ENCODE results near the gene L3MBTL3.

DNA sequence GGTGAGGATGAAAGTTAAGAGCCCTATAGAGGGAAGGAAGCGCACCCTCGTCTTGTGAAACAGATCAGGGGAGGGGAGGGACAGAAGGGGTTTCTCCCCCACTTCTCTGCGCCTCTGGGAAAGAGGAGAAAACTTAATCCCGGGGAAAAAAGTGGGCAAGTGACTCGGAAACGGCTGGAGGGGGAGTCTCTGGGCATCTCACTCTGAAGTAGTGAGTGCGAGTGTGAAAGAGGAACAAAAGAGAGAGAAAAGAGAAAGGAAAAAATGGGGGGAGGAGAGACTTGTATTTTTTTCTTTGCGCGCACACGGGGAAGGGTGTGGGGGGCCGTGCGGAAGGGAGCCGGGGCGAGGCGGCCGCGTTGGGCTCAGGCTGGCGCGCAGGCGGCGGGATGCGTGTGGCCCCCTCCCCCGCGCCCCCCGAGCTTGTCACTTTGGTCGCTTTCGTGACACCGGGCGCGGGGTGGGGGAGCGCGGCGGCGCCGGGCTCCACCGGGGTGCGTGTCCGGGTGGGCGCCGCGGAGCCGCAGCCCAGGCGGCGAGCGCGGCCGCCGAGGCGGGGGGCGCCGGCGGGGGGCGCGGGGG is 454 bp downstream of the L3MBTL3 start:
- TF ChIP-seq POLR2A (IDR thresholded peaks at IDR 0.05; ENCODE audit: low read depth) (no peak), POLR2AphosphoS5 (IDR thresholded peaks at IDR 0.05) (no peak)
- TF ChIP-seq, protein P1, sequence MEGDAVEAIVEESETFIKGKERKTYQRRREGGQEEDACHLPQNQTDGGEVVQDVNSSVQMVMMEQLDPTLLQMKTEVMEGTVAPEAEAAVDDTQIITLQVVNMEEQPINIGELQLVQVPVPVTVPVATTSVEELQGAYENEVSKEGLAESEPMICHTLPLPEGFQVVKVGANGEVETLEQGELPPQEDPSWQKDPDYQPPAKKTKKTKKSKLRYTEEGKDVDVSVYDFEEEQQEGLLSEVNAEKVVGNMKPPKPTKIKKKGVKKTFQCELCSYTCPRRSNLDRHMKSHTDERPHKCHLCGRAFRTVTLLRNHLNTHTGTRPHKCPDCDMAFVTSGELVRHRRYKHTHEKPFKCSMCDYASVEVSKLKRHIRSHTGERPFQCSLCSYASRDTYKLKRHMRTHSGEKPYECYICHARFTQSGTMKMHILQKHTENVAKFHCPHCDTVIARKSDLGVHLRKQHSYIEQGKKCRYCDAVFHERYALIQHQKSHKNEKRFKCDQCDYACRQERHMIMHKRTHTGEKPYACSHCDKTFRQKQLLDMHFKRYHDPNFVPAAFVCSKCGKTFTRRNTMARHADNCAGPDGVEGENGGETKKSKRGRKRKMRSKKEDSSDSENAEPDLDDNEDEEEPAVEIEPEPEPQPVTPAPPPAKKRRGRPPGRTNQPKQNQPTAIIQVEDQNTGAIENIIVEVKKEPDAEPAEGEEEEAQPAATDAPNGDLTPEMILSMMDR (IDR thresholded peaks at IDR 0.05): peak in 1 of 3 experiments; percentile 3

All from esophagus muscularis mucosa (tissue), 3 donors.